ENCODE data around the gene TMEM222.

Gene TMEM222

DNA sequence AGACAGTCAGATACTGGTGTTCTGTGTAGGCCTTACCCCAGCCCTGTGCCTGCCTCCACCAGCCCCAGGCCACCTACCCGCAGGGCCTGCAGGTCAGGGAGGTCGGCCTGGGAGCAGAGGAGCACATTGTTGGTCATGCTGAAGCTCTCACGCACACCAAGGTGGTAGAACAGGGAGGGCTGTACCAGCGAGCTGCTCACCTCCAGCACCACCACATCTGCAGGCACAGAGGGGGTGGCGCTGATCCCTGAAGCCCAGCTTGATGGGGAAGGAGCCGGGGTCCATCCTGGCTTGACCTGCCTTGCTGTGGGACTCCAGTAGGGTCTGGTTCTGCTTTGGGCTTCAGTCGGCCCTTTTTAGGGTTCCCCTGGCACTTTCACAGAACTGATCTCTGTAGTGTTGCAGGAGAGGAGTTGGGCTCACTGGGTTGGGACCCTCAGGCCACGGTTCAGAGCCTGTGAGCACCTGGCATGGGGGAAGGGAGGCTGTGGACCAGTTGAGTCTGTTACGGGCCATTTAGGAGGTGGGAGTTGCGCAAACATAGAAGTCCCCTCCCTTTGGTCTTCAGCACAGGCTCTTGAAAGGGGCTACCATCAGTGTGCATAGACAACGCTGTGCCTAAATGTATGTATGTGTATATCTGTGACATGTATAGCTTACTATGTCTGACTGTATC, 42.9 kb downstream of the TMEM222 start:
- Mint-ChIP-seq H3K4me3 (peak overlapping the region; percentile 91), H3K9me3 (no peaks in the 10 kb centered on the region), H3K27ac (peak overlapping the region; percentile 48), H3K4me1 (peaks cover 37% of the 10 kb centered on the region), H3K36me3 (no peaks in the 10 kb centered on the region), H3K27me3 (no peaks in the 10 kb centered on the region)
- DNase-seq (ENCODE audit: low spot score in 2 of 2) (no peak), ATAC-seq (ENCODE audit: low read depth) (no peak)

GRCh38 chr1:27365372-27366112, 43.6 kb downstream of the TMEM222 start:
- H3K9me3 Mint-ChIP-seq = no peaks in the 10 kb centered on the region
- peak overlapping the region; percentile 52 for H3K27ac Mint-ChIP-seq

GRCh38 chr1:27366113-27366410, 44.1 kb downstream of the TMEM222 start:
- Mint-ChIP-seq H3K4me1 (peaks cover 31% of the 10 kb centered on the region), H3K36me3 (no peaks in the 10 kb centered on the region), H3K27me3 (no peaks in the 10 kb centered on the region), H3K27ac (peak overlapping the region; percentile 52), H3K4me3 (peak overlapping the region; percentile 91), H3K9me3 (no peaks in the 10 kb centered on the region)
- ATAC-seq (ENCODE audit: low read depth) (peak; percentile 31), DNase-seq (ENCODE audit: low spot score in 2 of 2) (peak in 1 of 2 donors; percentile 64)

More at GRCh38 chr1:27365372-27366112, 43.6 kb downstream of the TMEM222 start:
- H3K4me1 Mint-ChIP-seq = peaks cover 33% of the 10 kb centered on the region
- DNase-seq (ENCODE audit: low spot score in 2 of 2) (peak; percentile 63 to 66), ATAC-seq (ENCODE audit: low read depth) (peak; percentile 65)
- no peaks in the 10 kb centered on the region for H3K36me3 Mint-ChIP-seq
- peak overlapping the region; percentile 91 for H3K4me3 Mint-ChIP-seq
- no peaks in the 10 kb centered on the region for H3K27me3 Mint-ChIP-seq

DNA sequence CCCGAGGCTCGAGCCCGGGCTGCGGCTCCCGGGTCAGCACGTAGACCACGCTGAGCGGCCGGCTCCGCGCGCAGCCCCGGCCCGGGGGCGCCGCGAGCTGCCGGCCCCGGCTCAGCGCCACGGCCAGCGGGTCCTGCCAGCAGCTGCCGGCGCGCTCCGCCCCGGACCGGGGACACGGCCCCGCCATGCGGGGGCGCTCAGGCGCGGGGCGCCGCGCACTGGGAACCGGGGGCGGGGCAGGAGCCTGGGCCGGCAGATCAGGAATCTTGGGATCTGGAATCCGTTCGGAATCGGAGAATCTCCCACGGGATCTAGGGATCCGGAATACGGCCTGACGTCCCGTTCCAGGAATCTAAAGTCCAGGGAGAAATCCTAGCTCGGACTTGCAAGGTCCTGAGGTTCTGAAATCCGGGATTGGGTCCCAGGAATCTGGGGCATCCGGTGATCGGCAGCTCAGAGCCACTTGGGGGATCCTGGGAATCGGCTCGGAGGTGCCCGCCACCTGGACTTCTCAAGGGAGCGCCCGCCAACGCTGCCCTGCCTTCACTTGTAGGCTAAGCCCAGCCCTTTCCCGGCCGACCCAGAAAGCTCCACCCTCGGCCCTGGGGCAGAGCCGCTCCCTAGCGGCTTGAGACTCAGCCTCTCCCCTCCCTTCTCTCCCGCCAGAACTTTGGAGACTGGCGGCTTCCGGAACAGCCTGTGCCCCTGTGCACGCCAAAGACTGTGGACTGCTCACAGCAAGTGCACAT, 44.6 kb downstream of the TMEM222 start, which contains the start of gene MAP3K6:
TSS of gene MAP3K6 (minus strand) at position 551 of the 749 bp plus-strand sequence. CDS start at position 187, 364 bp downstream.
- Mint-ChIP-seq H3K4me3 (peak within 1 kb of the TSS; percentile 91), H3K27me3 (no peaks in the 10 kb centered on the region), H3K36me3 (no peaks in the 10 kb centered on the region), H3K4me1 (peaks cover 33% of the 10 kb centered on the region), H3K9me3 (no peaks in the 10 kb centered on the region), H3K27ac (peak within 1 kb of the TSS; percentile 52)
- DNase-seq (ENCODE audit: low spot score in 2 of 2) = peak in 1 of 2 donors; percentile 54
- peak; percentile 41 for ATAC-seq (ENCODE audit: low read depth)

DNA sequence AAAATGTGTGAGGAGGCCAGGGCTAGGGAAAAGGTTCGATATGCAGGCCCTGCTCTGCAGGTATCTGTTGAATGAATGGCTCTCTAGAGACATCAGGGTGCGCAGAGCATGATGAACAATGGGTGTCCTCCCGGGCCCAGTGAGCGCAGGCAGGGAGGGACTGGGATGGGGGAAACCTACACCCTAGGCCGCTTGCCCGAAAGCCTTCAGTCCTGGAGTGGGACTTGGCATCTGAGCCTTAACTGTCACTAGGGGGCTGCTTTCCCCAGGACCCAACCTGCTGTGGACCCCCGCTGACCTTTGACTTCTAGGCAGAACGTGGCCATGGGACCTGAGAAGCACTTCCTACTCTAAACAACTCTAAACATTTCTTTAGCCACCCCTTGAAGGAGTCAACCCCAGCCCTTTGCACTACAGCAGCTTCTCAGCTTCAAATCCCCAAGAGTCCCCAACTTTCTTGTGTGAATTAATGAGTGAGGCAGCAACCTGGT, 45.2 kb downstream of the TMEM222 start:
- Mint-ChIP-seq H3K9me3 (no peaks in the 10 kb centered on the region), H3K4me3 (peak overlapping the region; percentile 82), H3K36me3 (no peaks in the 10 kb centered on the region), H3K4me1 (peaks cover 37% of the 10 kb centered on the region), H3K27me3 (no peaks in the 10 kb centered on the region), H3K27ac (no peak overlapping the region)
- no peak for ATAC-seq (ENCODE audit: low read depth)
- no peak for DNase-seq (ENCODE audit: low spot score in 2 of 2)

- no peaks in the 10 kb centered on the region for H3K36me3 Mint-ChIP-seq
- ATAC-seq (ENCODE audit: low read depth) (no peak), DNase-seq (ENCODE audit: low spot score in 2 of 2) (no peak)
- no peaks in the 10 kb centered on the region for H3K27me3 Mint-ChIP-seq
- H3K27ac Mint-ChIP-seq = peak overlapping the region; percentile 65
- H3K4me1 Mint-ChIP-seq = peaks cover 41% of the 10 kb centered on the region
- peak overlapping the region; percentile 28 for H3K4me3 Mint-ChIP-seq
- H3K9me3 Mint-ChIP-seq = no peaks in the 10 kb centered on the region
Measured at GRCh38 chr1:27368869-27369582, 47.1 kb downstream of the TMEM222 start.

GRCh38 chr1:27372022-27372807, 50.3 kb downstream of the TMEM222 start:
- no peak for DNase-seq (ENCODE audit: low spot score in 2 of 2)
- ATAC-seq (ENCODE audit: low read depth) = peak; percentile 52
- Mint-ChIP-seq H3K27me3 (peaks cover 3% of the 10 kb centered on the region), H3K27ac (no peak overlapping the region), H3K9me3 (no peaks in the 10 kb centered on the region), H3K4me3 (no peak overlapping the region), H3K4me1 (peaks cover 24% of the 10 kb centered on the region), H3K36me3 (no peaks in the 10 kb centered on the region)

GRCh38 chr1:27372808-27373690, 51.1 kb downstream of the TMEM222 start:
- Mint-ChIP-seq H3K36me3 (no peaks in the 10 kb centered on the region), H3K4me1 (peaks cover 24% of the 10 kb centered on the region), H3K27me3 (peaks cover 3% of the 10 kb centered on the region), H3K9me3 (no peaks in the 10 kb centered on the region), H3K4me3 (no peak overlapping the region), H3K27ac (no peak overlapping the region)
- ATAC-seq (ENCODE audit: low read depth) = no peak
- DNase-seq (ENCODE audit: low spot score in 2 of 2) = no peak

DNA sequence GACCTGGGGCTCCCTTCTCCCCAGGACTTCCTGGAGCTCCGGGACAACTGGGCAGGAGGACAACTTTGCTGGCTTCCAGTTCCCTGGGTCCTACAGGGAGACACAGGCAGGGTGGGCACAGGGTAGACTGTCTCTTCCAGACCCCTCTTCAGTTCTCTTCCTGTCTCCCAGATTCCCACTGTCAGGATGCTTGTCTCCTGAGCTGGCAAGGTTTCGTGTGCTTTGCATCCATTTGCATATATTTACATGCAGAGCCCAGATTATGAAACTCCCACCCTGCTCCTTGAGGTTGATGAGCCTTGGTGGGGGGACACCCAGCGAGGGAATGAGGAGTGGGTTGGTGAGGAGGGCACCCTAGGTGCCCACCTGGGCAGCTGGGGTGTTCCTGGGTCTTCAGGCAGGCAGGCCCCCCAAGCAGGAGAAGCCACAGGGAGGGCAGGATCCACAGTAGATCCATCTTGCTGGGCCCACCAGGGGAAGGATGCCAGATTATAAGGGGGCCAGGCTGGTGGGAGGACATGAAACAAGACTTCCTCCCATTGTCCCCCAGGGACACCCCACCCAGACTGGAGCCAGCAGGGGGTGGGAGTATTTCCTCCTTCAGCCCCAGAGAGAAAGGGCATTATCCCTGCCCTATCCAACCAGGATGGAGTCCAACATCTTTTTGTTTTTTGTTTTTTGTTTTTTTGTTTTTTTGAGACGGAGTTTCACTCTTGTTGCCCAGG, 52.6 kb downstream of the TMEM222 start, which contains the start of gene FCN3:
TSS of gene FCN3 (minus strand) at position 463 of the 725 bp plus-strand sequence. CDS start at position 457, 6 bp downstream.
- peaks cover 3% of the 10 kb centered on the region for H3K27me3 Mint-ChIP-seq
- H3K36me3 Mint-ChIP-seq = no peaks in the 10 kb centered on the region
- no peak within 1 kb of the TSS for H3K27ac Mint-ChIP-seq
- no peak for DNase-seq (ENCODE audit: low spot score in 2 of 2)
- H3K9me3 Mint-ChIP-seq = no peaks in the 10 kb centered on the region
- no peak for ATAC-seq (ENCODE audit: low read depth)
- peaks cover 19% of the 10 kb centered on the region for H3K4me1 Mint-ChIP-seq
- H3K4me3 Mint-ChIP-seq = no peak within 1 kb of the TSS

DNA sequence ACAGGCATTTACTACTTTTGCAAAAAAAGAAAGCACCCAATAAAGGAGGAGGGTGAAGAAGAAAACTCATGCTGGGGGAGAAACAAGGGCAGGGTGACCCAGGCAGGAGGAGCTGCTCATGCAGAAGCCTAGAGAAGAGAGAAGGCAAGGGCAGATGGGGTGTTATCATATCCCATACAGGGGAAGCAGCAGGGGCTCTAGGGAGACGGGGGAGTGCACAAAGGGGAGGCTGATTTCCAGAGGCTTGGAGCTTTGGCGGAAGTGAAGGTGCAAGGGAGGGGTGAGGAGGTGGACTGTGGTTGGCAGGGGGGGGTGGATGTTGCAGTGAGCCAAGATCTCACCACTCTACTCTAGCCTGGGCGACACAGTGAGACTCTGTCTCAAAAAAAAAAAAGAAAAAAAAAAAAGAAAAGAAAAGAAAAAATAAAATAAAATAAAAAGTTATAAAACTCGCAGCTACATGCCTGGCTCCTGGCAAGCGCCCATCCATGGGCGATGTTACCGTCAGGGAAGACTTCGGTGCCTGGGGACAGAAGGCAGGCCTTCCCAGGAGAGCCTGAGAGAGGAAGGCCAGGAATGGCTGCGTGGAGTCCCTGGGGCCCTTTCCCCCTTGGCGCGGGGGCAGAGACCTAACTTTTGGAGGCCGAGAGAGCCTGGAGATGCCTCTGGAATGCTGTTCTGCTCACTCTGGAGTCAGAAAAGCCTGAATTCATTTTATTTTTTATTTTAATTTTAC, 56.0 kb downstream of the TMEM222 start:
- H3K4me3 Mint-ChIP-seq = no peak overlapping the region

DNA sequence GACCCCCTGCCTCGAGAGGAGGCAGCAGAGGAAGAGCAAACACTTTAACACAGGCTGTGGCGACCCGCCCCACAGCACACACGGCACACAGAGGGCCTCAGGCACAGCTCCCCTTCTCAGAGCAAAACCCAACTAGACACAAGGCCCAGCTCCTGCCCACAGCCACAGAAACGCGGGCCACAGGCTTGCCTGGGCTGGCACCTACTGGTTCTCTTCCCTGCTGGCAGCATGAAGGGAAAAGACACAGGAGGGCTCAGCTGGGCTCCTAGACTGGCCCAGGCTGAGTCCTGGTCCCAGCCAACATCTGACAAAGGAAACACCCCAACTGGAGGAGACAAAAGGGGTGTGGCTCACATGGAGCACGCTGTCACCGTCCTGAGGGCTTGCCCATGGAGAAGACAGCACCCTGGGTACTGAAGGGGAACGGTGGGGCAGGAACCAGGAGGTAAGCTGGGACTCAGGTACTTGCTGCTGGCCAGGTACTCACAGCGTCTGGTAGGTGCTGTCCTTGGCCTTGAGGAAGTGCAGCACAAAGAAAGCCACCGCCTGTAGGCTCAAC, 57.7 kb downstream of the TMEM222 start:
- DNase-seq (ENCODE audit: low spot score in 2 of 2) (no peak), ATAC-seq (ENCODE audit: low read depth) (no peak)
- H3K4me1 Mint-ChIP-seq = peaks cover 10% of the 10 kb centered on the region
- no peaks in the 10 kb centered on the region for H3K9me3 Mint-ChIP-seq
- H3K36me3 Mint-ChIP-seq = no peaks in the 10 kb centered on the region
- peaks cover 3% of the 10 kb centered on the region for H3K27me3 Mint-ChIP-seq
- H3K27ac Mint-ChIP-seq = no peak overlapping the region
- no peak overlapping the region for H3K4me3 Mint-ChIP-seq

More for the DNA sequence above, 56.0 kb downstream of the TMEM222 start:
- Mint-ChIP-seq H3K9me3 (no peaks in the 10 kb centered on the region), H3K4me1 (peaks cover 13% of the 10 kb centered on the region), H3K36me3 (no peaks in the 10 kb centered on the region), H3K27me3 (peaks cover 3% of the 10 kb centered on the region), H3K27ac (no peak overlapping the region)
- DNase-seq (ENCODE audit: low spot score in 2 of 2) (no peak), ATAC-seq (ENCODE audit: low read depth) (no peak)

All from memory B cell (primary cell).